Neural crest cell (in vitro differentiated cells): ENCODE data around the gene FSD2. TPM values are rescaled to one million over a fixed set of nuclear protein-coding genes. Genes with fewer than 3 reads are reported as not detected.

Experiments used
- DNase-seq: peaks from one replicate; pipeline ENCODE4 v3.0.0; 2021; ENCODE audit warnings: low read depth, mixed read lengths, low spot score
- H3K27ac Mint-ChIP-seq: one replicate; pipeline ENCODE4 v1.8.0; 2021; ENCODE audit warnings: mild to moderate bottlenecking, mixed read lengths; ENCODE audit not compliant: unreplicated experiment
- H3K27me3 Mint-ChIP-seq: 2 replicates; pipeline ENCODE4 v1.8.0; 2021; ENCODE audit warnings: low read depth, mild to moderate bottlenecking, mixed read lengths
- H3K36me3 Mint-ChIP-seq: 2 replicates; pipeline ENCODE4 v1.8.0; 2021; ENCODE audit warnings: low read depth, mild to moderate bottlenecking, mixed read lengths
- H3K4me1 Mint-ChIP-seq: 2 replicates; pipeline ENCODE4 v1.8.0; 2021; ENCODE audit warnings: mixed read lengths
- H3K4me3 Mint-ChIP-seq: one replicate; pipeline ENCODE4 v1.8.0; 2021; ENCODE audit warnings: mild to moderate bottlenecking, mixed read lengths
- H3K9me3 Mint-ChIP-seq: 2 replicates; pipeline ENCODE4 v1.8.0; 2021; ENCODE audit warnings: mixed read lengths
- total RNA-seq: library from RNA; stranded (reverse); gene quantifications from 2 replicates; pipeline ENCODE4 v1.2.1, GENCODE V29; 2021
- TF ChIP-seq, protein P1 (sequence below): fragments of 200-600 bp; sonication (generic); conservative IDR thresholded peaks from 2 replicates; pipeline ENCODE4 v1.5.0; 2021; ENCODE audit warnings: antibody characterized with exemption, mild to moderate bottlenecking

The FSD2 gene
- total RNA-seq, 1 donor from 2014 or later = not detected

DNA sequence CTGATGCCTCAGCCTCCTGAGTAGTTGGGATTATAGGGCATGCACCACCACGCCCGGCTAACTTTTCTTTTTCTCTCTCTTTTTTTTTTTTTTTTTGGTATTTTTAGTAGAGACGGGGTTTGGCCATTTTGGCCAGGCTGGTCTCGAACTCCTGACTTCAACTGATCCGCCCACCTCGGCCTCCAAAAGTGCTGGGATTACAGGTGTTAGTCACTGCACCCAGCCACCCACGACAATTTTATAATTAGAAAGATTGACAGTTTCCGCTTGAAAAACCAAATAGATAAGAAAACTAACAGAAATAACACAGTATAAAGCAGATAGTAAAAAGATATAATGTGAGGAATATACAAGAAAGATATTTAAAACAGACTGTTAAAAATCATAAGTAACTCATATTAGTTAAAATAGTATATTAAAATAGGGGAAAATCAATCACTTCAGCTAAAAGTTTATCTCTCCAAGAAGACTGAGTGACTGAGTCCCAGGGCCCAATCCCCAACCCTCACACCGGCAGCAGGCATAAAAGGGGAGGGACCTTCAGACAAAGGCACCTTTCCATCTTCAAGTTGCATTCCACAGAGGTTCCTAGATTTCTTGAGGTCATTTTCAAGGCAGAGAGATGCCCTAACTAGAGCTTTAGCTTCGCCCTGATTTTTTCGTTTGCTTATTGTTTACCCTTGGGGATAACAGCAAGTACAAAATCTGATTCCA, 2.2 kb upstream of the FSD2 start:
- peaks cover 4% of the 10 kb centered on the region for H3K27me3 Mint-ChIP-seq
- TF ChIP-seq, protein P1, sequence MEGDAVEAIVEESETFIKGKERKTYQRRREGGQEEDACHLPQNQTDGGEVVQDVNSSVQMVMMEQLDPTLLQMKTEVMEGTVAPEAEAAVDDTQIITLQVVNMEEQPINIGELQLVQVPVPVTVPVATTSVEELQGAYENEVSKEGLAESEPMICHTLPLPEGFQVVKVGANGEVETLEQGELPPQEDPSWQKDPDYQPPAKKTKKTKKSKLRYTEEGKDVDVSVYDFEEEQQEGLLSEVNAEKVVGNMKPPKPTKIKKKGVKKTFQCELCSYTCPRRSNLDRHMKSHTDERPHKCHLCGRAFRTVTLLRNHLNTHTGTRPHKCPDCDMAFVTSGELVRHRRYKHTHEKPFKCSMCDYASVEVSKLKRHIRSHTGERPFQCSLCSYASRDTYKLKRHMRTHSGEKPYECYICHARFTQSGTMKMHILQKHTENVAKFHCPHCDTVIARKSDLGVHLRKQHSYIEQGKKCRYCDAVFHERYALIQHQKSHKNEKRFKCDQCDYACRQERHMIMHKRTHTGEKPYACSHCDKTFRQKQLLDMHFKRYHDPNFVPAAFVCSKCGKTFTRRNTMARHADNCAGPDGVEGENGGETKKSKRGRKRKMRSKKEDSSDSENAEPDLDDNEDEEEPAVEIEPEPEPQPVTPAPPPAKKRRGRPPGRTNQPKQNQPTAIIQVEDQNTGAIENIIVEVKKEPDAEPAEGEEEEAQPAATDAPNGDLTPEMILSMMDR = no peak
- H3K4me3 Mint-ChIP-seq = peak overlapping the region; percentile 58
- peaks cover 24% of the 10 kb centered on the region for H3K4me1 Mint-ChIP-seq
- no peak overlapping the region for H3K27ac Mint-ChIP-seq
- peaks cover 2% of the 10 kb centered on the region for H3K36me3 Mint-ChIP-seq
- no peak for DNase-seq
- no peaks in the 10 kb centered on the region for H3K9me3 Mint-ChIP-seq

DNA sequence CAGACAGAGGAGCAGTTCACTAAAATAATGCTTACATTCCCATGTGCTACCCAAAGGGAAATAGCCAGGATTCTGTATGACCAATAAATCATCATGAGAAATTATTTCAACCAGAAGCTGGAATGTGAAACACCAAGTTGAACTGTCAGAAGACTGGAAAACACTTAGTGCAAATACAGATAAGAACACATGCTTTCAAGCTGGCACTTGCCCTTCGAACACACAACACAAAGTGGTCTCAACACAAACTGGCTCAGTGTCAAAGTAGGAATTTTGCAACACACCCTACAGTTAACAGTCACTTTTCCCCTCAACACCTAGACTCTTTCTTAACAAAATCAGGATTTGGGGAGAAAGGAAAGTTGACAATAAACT, 1.3 kb downstream of the FSD2 start:
- H3K9me3 Mint-ChIP-seq = no peaks in the 10 kb centered on the region
- H3K4me3 Mint-ChIP-seq = no peak overlapping the region
- H3K27me3 Mint-ChIP-seq = peaks cover 29% of the 10 kb centered on the region
- TF ChIP-seq, protein P1 = no peak
- peaks cover 8% of the 10 kb centered on the region for H3K4me1 Mint-ChIP-seq
- DNase-seq = no peak
- H3K36me3 Mint-ChIP-seq = no peaks in the 10 kb centered on the region
- H3K27ac Mint-ChIP-seq = no peak overlapping the region

DNA sequence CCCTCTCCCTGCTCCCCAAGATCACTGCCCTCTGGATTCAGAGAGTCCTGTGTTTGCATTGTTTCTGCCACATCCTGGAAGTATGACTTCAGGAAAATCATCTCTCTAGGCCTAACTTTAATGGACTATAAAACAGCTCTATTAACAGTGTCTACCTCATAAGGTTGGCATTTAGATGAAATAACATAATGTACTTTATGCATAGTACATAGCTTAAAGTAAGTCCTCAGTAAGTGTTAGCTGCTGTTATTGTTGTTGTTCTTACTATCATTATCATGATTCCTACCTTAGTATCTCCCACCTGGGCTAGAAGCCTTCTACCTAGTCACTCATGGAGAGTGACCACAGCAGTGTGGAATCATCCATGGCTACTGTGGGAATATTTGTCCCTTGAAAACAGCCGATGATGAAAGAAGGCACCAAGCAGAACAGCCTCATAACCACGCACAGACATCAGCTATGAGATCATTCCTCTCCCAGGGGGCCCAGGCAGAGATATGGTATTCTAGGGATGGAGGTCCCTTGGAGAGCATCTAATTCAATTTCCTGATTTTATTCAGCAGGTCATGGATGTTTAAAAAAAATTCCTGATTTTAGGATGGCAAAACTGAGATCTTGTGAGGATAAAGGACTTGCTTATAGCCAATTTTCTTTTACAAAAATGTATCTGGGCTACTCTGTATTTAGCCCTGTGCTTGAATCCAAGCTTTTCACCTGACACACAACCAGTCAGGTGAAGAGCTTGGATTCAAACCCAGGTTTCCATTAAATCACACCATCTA, 1.9 kb downstream of the FSD2 start:
- Mint-ChIP-seq H3K9me3 (no peaks in the 10 kb centered on the region), H3K4me3 (no peak overlapping the region), H3K27ac (no peak overlapping the region), H3K4me1 (peaks cover 3% of the 10 kb centered on the region), H3K27me3 (peaks cover 35% of the 10 kb centered on the region), H3K36me3 (no peaks in the 10 kb centered on the region)
- TF ChIP-seq, protein P1 = no peak
- no peak for DNase-seq

DNA sequence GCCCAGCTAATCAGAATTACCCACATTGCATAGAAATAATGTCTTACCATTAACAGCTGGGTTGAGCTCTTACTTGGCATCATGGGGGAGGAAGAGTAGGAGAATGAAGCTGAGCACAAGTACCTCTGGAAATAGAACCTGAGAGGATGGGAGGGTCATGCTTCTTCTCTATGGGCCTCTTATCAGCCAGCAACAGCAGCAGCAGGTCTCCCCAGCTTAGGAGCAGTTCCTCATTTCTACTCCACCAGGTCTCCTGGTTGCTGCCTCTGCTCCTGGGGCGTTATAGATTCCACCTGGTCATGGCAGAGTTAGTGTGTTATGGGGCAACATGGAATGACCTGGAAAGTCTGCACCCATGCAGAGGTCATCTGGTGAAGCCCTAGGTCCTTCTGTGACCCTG, 3.4 kb downstream of the FSD2 start:
- peaks cover 40% of the 10 kb centered on the region for H3K27me3 Mint-ChIP-seq
- H3K27ac Mint-ChIP-seq = no peak overlapping the region
- H3K4me1 Mint-ChIP-seq = no peaks in the 10 kb centered on the region

DNA sequence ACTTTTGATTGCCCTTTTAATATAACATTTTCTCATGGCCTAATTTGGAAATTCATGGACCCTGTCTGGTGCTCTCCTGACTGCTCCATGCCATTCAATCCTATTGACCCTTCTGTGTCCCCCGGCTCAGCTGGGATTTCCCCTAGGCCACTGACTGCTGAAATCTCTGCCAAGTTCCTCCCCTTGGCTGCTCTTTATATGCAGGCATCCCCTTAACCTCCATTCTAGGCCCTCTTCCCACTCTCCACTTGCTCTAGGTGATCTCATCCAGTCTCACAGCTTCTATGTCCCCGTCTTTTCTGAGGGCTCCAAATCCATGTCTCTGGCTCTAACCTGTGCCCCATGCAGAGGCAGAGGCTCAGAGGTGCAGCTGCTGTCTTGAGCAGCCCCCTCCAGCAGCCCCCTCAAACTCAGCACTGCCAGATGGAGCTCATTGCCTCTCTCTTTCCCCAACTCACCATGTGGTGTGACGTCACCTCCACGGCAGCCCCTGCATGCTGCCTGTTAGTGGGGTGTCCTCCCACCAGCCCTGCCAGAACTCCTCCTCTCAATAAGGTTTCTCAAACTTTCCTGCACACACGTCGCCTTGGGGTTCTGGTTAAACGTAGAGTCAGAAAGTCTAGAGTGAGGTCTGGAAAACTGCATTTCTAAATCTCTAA, 6.6 kb downstream of the FSD2 start:
- Mint-ChIP-seq H3K4me1 (no peaks in the 10 kb centered on the region), H3K9me3 (peaks cover under 1% of the 10 kb centered on the region), H3K27me3 (peaks cover 40% of the 10 kb centered on the region), H3K36me3 (no peaks in the 10 kb centered on the region), H3K4me3 (no peak overlapping the region), H3K27ac (no peak overlapping the region)
- TF ChIP-seq, protein P1 = no peak
- DNase-seq = no peak

More for the DNA sequence above, 3.4 kb downstream of the FSD2 start:
- Mint-ChIP-seq H3K4me3 (no peak overlapping the region), H3K9me3 (no peaks in the 10 kb centered on the region), H3K36me3 (no peaks in the 10 kb centered on the region)
- TF ChIP-seq, protein P1 = no peak
- DNase-seq = no peak
